Progenitor cell of endocrine pancreas (in vitro differentiated cells): ENCODE results near the gene PHYHIPL. TPM values are rescaled to one million over a fixed set of nuclear protein-coding genes. Genes with fewer than 3 reads are reported as not detected.

ENCODE experiments used
- DNase-seq: peaks from one replicate; pipeline ENCODE4 v3.0.0; 2021; ENCODE audit warnings: low spot score; ENCODE audit not compliant: unreplicated experiment
- H3K27ac Mint-ChIP-seq: 2 replicates; pipeline ENCODE4 v1.8.0; 2021; ENCODE audit warnings: mild to moderate bottlenecking, moderate library complexity, mixed read lengths
- H3K27me3 Mint-ChIP-seq: 2 replicates; pipeline ENCODE4 v1.8.0; 2021; ENCODE audit warnings: mixed read lengths
- H3K36me3 Mint-ChIP-seq: 2 replicates; pipeline ENCODE4 v1.8.0; 2022; ENCODE audit warnings: mixed read lengths; ENCODE audit not compliant: insufficient read depth
- H3K4me1 Mint-ChIP-seq: 2 replicates; pipeline ENCODE4 v1.8.0; 2021; ENCODE audit warnings: low read depth, mixed read lengths
- H3K4me3 Mint-ChIP-seq: 2 replicates; pipeline ENCODE4 v1.8.0; 2021; ENCODE audit warnings: low read depth, mild to moderate bottlenecking, moderate library complexity, mixed read lengths
- H3K9me3 Mint-ChIP-seq: 2 replicates; pipeline ENCODE4 v1.8.0; 2021; ENCODE audit warnings: low read depth, mixed read lengths
- CTCF ChIP-seq: fragments of 200-600 bp; sonication (generic); IDR thresholded peaks from one replicate; pipeline ENCODE4 v1.5.0; 2021; ENCODE audit warnings: antibody characterized with exemption, mild to moderate bottlenecking; ENCODE audit not compliant: unreplicated experiment
- total RNA-seq: library from RNA; stranded (reverse); gene quantifications from 2 replicates; pipeline ENCODE4 v1.2.1, GENCODE V29; 2021

Gene PHYHIPL
- total RNA-seq, 1 donor from 2014 or later: 1.3 TPM

DNA sequence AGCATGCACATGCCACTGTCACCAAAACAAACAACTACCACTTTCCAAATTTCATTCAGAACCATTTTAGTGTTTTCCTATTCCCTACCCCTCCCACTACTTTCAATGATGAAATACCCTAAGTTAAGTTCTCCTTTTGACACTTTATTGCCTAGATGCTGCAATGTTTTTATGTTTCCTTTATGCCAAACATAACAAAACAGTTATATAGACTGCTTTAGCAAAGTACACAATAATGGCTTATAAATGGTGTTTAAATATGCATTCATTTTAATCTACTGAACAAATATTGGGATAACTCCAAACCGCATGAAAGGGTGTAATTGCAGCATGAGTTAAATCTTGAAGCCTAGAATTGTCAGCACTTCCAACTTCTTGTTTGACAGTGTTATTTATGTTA lies 69.2 kb downstream of the PHYHIPL start:
- no peak for TF ChIP-seq CTCF
- Mint-ChIP-seq H3K27ac (no peak overlapping the region), H3K4me1 (no peaks in the 10 kb centered on the region), H3K4me3 (no peak overlapping the region), H3K27me3 (no peaks in the 10 kb centered on the region), H3K36me3 (peaks cover 2% of the 10 kb centered on the region), H3K9me3 (no peaks in the 10 kb centered on the region)
- no peak for DNase-seq

GRCh38 chr10:59252491-59252890 lies 76.0 kb downstream of the PHYHIPL start:
- H3K9me3 Mint-ChIP-seq: no peaks in the 10 kb centered on the region
- no peak for TF ChIP-seq CTCF
- H3K27me3 Mint-ChIP-seq: no peaks in the 10 kb centered on the region
- no peaks in the 10 kb centered on the region for H3K36me3 Mint-ChIP-seq
- H3K4me3 Mint-ChIP-seq: no peak overlapping the region
- DNase-seq: no peak
- H3K4me1 Mint-ChIP-seq: peaks cover 4% of the 10 kb centered on the region
- no peak overlapping the region for H3K27ac Mint-ChIP-seq

DNA sequence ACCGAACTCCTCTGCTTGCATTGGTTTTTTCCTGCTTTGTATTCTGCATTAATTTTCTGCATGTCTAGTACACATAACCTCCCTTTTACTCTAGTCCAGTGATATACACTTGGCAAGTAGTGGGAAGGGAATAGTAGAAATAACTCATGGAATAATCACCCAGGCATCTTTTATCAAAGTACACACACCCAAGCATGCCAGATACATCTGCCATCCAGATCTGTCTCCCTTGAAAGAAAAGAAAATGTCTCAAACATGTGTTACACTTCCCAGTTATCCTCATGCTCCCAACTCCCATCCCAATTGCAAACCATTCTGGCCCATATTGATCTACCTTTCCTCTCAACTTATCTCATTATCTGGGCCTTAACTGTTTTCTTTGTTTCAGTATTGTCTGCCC lies 79.0 kb downstream of the PHYHIPL start:
- no peaks in the 10 kb centered on the region for H3K27me3 Mint-ChIP-seq
- no peak overlapping the region for H3K27ac Mint-ChIP-seq
- H3K4me3 Mint-ChIP-seq: no peak overlapping the region
- H3K36me3 Mint-ChIP-seq: no peaks in the 10 kb centered on the region
- TF ChIP-seq CTCF: no peak
- H3K9me3 Mint-ChIP-seq: no peaks in the 10 kb centered on the region
- DNase-seq: no peak
- H3K4me1 Mint-ChIP-seq: peaks cover 4% of the 10 kb centered on the region

DNA sequence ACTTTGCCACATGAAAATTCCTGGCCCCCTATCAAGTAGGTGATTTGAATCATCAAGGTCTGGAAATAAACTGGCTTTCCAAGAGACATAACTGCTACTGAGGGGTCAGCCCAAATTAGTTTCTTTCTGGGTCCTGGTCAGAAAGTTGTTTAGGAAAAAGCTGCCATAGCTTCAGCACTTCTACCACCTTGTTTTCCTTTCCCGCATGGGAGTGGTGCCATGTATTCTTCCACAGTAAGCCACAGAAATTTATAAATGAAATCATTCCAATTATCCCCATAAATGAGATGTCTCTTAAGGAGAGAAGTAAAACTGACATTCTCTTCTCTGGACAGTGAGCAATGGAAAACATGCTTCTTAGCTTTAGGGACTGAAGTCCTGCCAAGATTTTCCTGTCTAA lies 80.8 kb downstream of the PHYHIPL start:
- Mint-ChIP-seq H3K27me3 (no peaks in the 10 kb centered on the region), H3K27ac (no peak overlapping the region), H3K36me3 (no peaks in the 10 kb centered on the region), H3K4me1 (peaks cover 4% of the 10 kb centered on the region), H3K4me3 (no peak overlapping the region), H3K9me3 (no peaks in the 10 kb centered on the region)
- TF ChIP-seq CTCF: no peak
- DNase-seq: no peak

DNA sequence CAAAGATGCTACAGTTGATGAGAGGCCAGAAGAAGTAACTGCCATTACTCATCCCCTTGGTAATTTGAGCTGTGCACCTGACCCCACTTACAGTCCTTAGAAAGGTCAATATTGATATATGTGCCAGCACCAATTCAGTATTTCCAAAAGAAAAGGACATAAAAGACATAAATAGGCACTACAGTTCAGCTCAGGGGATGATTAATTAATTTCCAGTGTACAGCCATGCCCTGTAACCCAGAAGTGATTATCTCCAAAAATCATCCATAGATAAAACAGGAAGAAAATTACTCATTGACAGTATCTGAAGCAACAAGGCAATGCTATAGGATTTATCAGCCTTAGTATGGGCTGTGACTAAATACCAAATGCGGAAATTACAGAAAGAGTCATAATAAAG lies 82.4 kb downstream of the PHYHIPL start:
- Mint-ChIP-seq H3K4me3 (no peak overlapping the region), H3K9me3 (no peaks in the 10 kb centered on the region), H3K36me3 (no peaks in the 10 kb centered on the region), H3K27me3 (no peaks in the 10 kb centered on the region), H3K27ac (no peak overlapping the region), H3K4me1 (peaks cover 6% of the 10 kb centered on the region)
- TF ChIP-seq CTCF: no peak
- no peak for DNase-seq
